K562 (cell line): ENCODE measurements around the gene DNASE1L3. TPM values are rescaled to one million over a fixed set of nuclear protein-coding genes. Genes with fewer than 3 reads are reported as not detected.

Experiments used
- COPS2 ChIP-seq: fragments of 450-650 bp; conservative IDR thresholded peaks from 2 replicates; pipeline ENCODE4 v1.6.1; 2016; ENCODE audit warnings: mild to moderate bottlenecking, moderate library complexity
- polyA plus RNA-seq, 8 experiments: library from polyadenylated mRNA; depleted of rRNA in 4 of 8; stranded (reverse) in 5 of 8; unstranded in 3 of 8; fragments of >200 nt; fragmentation: Nextera tagmentation in 2 of 8; fragmentation: Illumina TruSeq in 1 of 8; extraction: Ambion mirVana in 2 of 8; extraction: Trizol in 1 of 8; gene quantifications; 2 replicates each; pipeline versions ENCODE4 v1.2.1 to v1.2.3, GENCODE V29; 2011 to 2014; ENCODE audit warnings: inconsistent platforms in 1 of 8, missing spikeins in 1 of 8
- total RNA-seq, 7 experiments: library from RNA; depleted of rRNA in 6 of 7; stranded (reverse); fragments of >200 nt in 6 of 7; fragmentation: Illumina TruSeq in 2 of 7; extraction: Trizol in 2 of 7; gene quantifications; 2 replicates each; pipeline versions ENCODE4 v1.2.1 to v1.2.3, GENCODE V29; 2011 to 2021; ENCODE audit warnings: low replicate concordance in 1 of 7
- TF ChIP-seq, protein P1 (sequence below): sonication (generic); formaldehyde crosslinking; IDR thresholded peaks from 2 replicates; pipeline ENCODE4 v1.8.0; 2023; ENCODE audit warnings: missing genetic modification reagents, mild to moderate bottlenecking, borderline replicate concordance

The DNASE1L3 gene
- total and polyA plus RNA-seq, 9 of the 15 experiments (the other 6 are each of a cell fraction or from before 2014, with no cell fraction given) = 0.06 TPM; not detected in 8

DNA sequence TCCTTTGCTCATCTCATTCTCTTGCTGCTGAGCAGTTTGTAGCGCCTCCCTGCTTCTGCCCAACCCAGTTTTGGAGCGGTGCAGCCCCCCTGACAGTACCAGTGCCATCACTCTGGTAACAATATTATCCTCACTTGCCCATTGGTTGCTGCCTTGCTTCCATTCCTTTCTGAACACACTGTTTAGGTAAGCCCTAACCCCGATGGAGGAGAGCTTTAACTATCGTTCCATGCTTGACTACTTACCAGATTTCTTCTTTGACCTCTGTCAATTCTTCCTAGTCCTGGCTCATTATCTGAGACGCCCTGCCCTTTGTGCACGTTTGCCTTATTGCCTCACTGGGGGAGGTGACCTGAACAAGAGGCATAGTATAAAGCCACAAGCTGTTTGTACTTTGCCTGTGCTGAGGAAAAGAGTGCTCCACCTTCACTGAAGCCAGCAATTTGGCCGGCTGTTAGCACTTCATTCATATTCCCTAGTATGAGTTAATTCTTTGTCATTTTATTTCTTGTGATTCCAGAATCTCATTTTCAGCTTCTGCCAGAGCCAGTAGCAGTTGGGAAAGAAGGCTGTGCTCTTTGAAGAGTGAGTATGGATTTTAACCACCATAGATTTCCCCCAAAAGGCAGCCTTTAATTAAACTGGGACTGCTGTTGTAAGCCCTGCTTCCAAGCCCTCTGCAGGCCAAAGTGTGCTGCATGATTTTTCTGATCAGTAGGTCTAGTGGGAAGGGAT lies 38.8 kb upstream of the DNASE1L3 start (continued):
- TF ChIP-seq, protein P1, sequence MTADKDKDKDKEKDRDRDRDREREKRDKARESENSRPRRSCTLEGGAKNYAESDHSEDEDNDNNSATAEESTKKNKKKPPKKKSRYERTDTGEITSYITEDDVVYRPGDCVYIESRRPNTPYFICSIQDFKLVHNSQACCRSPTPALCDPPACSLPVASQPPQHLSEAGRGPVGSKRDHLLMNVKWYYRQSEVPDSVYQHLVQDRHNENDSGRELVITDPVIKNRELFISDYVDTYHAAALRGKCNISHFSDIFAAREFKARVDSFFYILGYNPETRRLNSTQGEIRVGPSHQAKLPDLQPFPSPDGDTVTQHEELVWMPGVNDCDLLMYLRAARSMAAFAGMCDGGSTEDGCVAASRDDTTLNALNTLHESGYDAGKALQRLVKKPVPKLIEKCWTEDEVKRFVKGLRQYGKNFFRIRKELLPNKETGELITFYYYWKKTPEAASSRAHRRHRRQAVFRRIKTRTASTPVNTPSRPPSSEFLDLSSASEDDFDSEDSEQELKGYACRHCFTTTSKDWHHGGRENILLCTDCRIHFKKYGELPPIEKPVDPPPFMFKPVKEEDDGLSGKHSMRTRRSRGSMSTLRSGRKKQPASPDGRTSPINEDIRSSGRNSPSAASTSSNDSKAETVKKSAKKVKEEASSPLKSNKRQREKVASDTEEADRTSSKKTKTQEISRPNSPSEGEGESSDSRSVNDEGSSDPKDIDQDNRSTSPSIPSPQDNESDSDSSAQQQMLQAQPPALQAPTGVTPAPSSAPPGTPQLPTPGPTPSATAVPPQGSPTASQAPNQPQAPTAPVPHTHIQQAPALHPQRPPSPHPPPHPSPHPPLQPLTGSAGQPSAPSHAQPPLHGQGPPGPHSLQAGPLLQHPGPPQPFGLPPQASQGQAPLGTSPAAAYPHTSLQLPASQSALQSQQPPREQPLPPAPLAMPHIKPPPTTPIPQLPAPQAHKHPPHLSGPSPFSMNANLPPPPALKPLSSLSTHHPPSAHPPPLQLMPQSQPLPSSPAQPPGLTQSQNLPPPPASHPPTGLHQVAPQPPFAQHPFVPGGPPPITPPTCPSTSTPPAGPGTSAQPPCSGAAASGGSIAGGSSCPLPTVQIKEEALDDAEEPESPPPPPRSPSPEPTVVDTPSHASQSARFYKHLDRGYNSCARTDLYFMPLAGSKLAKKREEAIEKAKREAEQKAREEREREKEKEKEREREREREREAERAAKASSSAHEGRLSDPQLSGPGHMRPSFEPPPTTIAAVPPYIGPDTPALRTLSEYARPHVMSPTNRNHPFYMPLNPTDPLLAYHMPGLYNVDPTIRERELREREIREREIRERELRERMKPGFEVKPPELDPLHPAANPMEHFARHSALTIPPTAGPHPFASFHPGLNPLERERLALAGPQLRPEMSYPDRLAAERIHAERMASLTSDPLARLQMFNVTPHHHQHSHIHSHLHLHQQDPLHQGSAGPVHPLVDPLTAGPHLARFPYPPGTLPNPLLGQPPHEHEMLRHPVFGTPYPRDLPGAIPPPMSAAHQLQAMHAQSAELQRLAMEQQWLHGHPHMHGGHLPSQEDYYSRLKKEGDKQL (CRISPR knock-in tag) = no peak
- no peak for TF ChIP-seq COPS2
